GM18507 (cell line): ENCODE measurements around the gene KRTAP5-7.

Experiments
- DNase-seq: peaks from one replicate; pipeline ENCODE4 v3.0.0; 2011; ENCODE audit warnings: low read depth; ENCODE audit not compliant: insufficient read length; ENCODE audit errors: extremely low spot score
- FAIRE-seq: peaks from 2 replicates; lab custom pipeline; 2011; peaks lifted over from hg19 to GRCh38; lab: Jason Lieb, UNC

KRTAP5-7 gene

GRCh38 chr11:71491940-71492339 lies 35.1 kb upstream of the KRTAP5-7 start:
- DNase-seq = no peak
- FAIRE-seq = no peak

GRCh38 chr11:71495286-71496230 lies 31.5 kb upstream of the KRTAP5-7 start:
- FAIRE-seq (no peak), DNase-seq (no peak)

DNA sequence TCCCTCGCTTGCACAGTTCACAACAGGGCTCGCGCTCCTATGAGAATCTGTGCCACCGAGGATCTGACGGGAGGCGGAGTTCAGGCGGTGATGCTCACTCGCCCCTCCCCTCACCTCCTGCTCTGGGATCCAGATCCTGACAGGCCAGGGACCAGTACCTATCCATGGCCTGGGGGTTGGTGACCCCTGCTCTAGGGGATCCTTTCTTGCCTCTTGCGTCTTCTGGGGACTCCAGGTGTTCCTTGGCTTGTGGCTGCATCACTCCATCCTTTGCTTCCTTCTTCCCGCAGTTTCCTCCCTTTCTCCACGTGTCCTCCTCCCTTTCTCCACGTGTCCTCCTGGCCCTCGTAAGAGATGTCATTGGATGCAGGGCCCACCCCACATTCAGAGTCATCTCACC lies 30.6 kb upstream of the KRTAP5-7 start:
- DNase-seq (no peak), FAIRE-seq (no peak)

DNA sequence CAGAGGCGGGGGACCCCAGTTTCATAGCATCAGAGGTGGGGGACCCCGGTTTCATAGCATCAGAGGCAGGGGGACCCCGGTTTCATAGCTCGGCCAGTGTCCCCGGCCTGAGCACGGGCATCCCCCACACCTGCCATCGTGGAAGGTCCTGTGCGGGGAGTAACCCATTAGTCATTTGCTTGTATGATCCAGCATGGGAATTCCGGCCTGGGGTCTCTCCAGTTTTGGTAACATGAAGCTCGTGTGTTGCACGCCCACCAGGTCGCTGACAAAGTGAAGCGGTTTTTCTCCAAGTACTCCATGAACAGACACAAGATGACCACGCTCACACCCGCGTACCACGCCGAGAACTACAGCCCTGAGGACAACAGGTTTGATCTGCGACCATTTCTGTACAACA lies 29.0 kb upstream of the KRTAP5-7 start:
- FAIRE-seq (no peak), DNase-seq (no peak)

- DNase-seq (no peak), FAIRE-seq (no peak)
Observed at GRCh38 chr11:71499125-71499524, 27.9 kb upstream of the KRTAP5-7 start.

- DNase-seq = no peak
- FAIRE-seq = no peak
Observed at GRCh38 chr11:71499546-71499945, 27.5 kb upstream of the KRTAP5-7 start.

DNA sequence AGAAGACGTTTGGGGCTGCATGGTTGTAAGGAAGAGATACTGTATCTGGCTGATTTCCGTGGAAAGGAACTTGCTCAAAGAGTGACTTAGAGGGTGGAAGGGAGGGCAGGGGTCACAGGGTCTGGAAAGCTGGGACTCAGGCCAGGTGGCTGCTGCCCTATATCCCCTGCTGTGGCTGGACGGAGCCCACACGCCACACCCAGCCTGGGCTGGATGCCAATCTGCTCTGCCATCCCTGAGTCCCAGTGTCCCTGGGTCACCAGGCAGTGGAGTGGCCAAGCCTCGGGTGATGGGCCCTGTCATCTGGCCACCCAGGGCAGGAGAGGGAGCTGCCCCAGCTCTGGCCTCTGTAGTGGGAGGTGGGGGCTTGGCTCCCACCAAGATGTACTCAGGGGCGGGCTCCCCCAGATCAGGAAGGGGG lies 26.5 kb upstream of the KRTAP5-7 start:
- no peak for FAIRE-seq
- no peak for DNase-seq

GRCh38 chr11:71501071-71501985 lies 25.7 kb upstream of the KRTAP5-7 start:
- no peak for DNase-seq
- no peak for FAIRE-seq

DNA sequence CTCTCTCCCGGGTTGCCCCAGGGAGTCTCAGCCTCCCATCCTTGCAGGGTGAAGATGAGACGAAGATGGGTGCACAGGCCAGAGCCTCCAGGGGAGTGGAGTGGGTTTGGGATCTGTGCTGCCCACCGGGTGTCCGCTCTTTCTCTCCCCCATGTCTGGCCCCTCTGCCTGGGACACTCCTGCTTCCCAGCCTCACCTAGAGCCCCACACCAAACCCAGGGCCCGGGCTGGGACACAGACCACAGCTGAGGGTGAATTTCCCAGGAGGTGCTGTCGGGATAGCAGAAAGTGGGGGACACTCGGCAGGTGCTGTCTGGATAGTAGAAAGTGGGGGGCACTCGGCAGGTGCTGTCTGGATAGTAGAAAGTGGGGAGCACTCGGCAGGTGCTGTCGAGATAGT lies 25.0 kb upstream of the KRTAP5-7 start:
- no peak for FAIRE-seq
- no peak for DNase-seq

DNA sequence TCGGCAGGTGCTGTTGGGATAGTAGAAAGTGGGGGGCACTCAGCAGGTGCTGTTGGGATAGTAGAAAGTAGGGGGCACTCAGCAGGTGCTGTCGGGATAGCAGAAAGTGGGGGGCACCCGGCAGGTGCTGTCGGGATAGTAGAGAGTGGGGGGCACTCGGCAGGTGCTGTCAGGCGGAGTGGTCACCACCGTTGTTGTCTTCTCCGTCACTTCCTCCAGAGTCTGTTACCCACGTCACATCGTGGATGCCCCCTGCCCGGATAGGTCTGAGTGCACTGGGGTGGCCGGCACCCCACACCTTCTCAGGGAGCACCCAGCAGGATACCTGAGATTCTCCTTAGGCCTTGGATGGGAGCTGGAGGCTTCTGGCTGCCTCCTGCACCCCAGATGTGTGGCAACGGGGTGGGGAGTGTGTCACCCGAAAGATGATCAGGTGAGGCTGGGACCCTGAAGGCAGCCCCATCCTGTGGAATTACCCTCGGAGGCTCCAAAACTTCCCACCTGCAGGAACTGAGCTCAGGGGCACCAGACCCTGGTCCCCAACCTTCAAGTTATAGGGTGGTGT lies 24.1 kb upstream of the KRTAP5-7 start:
- DNase-seq (no peak), FAIRE-seq (no peak)

GRCh38 chr11:71504531-71504930 lies 22.5 kb upstream of the KRTAP5-7 start:
- FAIRE-seq (no peak), DNase-seq (no peak)

DNA sequence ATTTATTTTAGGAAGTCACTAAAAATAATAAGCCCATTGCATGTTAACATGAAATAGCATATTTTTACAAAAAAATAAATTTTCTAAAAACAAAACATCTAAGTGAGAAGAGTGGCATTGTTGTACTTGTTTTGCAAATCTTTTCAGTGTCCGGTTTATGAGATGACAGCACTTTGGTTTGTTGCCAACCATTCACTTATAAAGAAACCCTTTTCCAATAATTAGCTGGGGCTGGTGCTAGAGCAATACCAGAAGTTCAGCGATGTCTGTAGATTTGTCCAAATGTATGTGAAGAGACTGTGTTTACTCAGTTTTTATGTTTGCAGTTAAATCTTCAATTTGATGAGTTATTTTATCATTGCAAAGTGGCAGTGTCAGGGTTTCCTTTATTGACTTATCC lies 22.1 kb upstream of the KRTAP5-7 start:
- DNase-seq (no peak), FAIRE-seq (no peak)

DNA sequence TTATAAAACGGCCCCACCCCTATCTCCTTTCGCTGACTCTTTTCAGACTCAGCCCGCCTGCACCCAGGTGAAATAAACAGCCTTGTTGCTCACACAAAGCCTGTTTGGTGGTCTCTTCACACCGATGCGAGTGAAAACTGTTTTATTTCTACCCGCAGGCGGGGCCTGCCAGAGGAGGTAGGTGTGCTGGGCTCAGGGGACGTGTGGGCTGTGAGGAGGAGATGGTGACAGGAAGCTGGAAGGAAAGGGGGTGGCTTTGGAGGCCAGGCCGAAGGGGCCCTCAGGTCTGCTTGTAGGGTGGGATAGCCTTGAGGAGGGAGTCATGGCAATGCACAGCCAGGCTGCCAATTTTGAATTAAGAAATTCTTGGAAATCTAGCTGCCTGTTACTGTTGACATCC lies 21.3 kb upstream of the KRTAP5-7 start:
- DNase-seq = no peak
- FAIRE-seq = no peak

DNA sequence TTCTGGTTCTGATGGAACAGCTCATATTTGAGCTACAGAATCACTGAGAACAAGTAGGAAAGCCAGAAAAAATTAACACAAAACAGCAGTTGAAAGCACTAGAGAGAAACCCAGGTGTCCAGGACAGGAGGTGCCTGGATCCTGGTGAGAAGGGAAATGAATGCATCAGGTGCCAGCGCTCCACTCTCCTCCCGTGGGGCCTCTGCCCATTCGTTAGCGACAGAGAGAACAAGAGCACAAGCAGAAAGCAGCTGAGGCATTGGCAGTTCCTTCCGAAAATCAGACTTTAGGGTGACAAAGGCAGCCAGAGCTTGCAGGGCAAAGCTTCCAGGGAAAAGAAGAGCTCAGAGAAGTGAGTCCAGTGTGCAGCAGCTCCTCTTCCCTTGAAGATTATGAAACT lies 20.0 kb upstream of the KRTAP5-7 start:
- no peak for FAIRE-seq

GRCh38 chr11:71518506-71519471 lies 8.3 kb upstream of the KRTAP5-7 start:
- DNase-seq (no peak), FAIRE-seq (no peak)

More for the DNA sequence above, 20.0 kb upstream of the KRTAP5-7 start:
- DNase-seq = no peak

- DNase-seq = no peak
- FAIRE-seq = no peak
Observed at GRCh38 chr11:71519546-71519945, 7.5 kb upstream of the KRTAP5-7 start.

DNA sequence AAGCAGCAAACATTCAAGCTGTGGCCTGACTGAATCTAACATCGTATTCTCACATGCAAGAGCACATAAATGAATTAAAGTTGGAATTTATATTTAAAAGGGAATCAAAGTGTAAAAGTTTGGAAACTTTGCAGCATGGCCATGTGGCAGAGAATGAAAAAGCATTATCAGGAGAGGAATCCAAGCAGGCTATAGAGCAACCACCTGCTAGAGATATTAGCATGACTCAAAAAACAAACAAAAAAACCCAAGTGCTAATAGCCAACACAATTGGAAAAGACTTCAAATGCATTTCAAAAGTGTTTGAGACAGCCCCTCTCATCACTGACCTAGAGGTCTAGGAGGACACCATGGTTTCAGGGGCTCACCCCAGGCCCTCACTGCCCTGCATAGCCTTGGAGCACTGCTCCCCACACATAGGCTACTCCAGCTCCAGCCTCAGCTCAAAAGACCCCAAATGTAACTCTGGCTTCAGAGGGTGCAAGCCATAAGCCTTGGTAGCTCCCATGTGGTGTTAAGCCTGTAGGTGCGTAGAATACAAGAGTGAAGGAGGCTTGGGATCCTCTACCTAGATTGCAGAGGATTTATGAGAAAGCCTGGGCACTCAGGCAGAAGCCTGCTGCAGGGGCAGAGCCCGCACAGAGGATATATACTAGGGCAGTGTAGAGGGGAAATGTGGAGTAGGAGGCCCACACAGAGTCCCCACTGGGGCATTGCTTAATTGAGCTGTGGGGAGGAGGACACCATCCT lies 1.7 kb upstream of the KRTAP5-7 start:
- FAIRE-seq = no peak
- DNase-seq = no peak

- no peak for FAIRE-seq
- DNase-seq = no peak
Observed at GRCh38 chr11:71525938-71526495, 1.1 kb upstream of the KRTAP5-7 start.
